ENCODE measurements around the gene AMDHD1.
A peak's percentile ranks its signal among the peaks of the same experiment; 100 is the strongest.
"Not testable (repeated sequence)": the region's sequence is repeated elsewhere in the genome, so short reads cannot be mapped to it uniquely, and the experiment has no call there.

Gene AMDHD1

DNA sequence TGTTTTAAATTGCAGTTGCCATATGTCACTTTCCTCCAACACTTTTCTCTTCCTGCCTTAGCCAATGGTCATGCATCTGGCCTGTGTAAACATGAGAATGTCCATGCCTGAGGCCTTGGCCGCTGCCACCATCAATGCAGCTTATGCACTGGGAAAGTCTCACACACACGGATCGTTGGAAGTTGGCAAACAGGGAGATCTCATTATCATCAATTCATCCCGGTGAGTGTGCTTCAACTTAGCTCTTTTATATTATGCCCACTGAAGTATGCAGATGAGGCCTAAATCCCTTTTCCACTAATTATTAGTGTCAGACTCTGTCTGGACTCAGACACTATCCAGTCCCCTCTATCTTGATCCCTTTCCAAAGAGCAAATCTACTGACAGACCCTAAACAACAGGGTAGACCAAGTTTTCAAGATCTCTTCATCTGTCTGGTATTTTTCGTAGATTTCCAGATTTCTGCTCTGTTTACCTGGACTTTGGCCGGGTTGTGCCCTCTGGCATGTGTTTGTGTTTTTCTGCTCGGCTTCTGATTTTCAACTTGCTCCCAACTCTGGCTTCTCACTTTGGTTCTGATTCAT lies 23.2 kb downstream of the AMDHD1 start:
- FAIRE-seq = no peak

DNA sequence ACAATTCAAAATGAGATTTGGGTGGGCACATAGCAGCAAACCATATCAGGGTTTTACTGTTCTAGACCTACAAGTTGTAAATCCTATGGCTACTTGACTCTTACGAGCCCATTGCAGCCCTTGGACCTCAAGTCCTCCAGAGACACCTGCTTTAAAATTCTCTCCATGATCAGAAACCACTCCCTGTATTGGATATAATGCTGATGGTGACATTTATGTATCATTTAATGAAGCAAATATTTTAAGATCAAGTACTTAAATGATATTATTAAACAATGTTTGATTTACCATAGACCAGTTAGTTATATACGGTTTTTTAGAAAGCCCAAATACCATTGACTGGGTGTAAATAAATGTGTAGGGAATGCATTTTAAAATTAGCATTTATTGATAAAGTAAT lies 24.2 kb downstream of the AMDHD1 start:
- peak; percentile 3 for FAIRE-seq

DNA sequence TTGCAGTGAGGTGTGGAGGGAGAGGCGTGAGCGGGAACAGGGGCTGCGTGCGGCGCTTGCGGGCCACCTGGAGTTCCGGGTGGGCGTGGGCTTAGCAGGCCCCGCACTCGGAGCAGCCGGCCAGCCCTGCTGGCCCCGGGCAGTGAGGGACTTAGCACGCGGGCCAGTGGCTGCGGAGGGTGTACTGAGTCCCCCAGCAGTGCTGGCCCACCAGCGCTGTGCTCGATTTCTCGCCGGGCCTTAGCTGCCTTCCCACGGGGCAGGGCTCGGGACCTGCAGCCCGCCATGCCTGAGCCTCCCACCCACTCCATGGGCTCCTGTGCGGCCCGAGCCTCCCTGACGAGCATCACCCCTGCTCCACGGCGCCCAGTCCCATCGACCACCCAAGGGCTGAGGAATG lies 26.0 kb downstream of the AMDHD1 start:
- not testable (repeated sequence) for FAIRE-seq

DNA sequence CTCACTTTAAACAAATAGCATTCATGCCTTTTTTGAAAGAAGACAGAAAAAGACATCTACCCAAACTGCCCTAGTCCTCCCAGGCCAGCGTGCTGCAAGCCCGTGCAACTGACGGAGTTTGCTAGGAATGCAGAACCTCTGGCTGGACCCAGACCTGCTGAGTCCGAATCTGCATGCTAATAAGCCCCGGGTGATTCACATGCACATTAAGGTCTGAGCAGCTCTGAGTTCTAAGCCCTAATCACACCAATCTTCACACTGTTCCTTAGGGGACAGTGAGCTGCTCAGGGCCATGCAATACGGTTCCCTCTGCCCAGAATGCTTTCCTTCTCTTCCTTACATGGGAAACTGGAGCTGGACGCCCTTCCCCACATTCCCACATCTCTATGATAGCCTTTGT lies 27.8 kb downstream of the AMDHD1 start:
- no peak for FAIRE-seq

DNA sequence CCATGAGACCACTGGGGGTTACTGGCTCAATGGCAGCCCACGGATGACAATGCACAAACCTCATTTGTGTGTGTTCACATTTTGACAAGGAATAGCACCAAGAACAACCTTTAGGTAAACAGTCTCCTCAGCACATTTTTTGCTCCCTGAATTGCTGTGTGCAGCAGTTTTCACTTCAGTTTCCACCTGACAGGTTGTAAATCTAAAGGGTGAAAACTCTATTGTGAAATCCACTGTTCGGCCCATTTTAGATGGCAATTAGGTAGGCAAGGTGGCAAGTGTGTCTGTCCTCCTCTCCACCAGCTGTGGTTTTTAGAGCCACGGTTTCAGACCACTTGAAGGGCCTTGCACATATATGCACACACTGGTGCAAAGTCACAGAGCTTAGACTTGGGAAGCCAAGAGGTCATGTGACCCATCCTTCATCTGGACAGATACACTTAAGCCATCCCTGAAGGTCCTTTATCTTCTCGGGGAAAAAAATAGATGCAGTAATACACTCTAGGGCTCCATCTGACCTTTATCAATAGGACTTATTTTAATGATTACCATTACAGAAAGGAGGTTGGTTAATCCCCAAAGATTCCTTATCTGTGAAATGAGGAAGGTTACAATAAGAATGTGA lies 29.8 kb downstream of the AMDHD1 start:
- FAIRE-seq = no peak

DNA sequence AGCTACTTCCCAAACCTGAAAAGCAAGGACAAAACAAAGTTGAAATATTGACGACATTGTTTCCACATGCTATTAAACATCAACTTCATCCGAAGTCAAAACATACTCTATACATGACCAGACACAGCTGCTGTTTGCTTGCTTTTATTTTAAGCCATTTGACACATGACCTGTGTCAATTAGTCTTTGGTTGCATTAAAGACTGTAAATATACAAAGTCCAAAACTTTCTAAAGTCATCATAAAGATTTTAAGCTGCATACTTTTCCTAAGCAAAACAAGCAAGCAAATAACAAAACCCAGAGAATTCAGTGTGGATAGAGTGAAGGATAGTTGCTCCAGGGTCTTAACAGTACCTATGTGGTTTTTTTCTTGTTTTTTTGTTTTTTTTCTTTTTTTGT lies 31.2 kb downstream of the AMDHD1 start:
- FAIRE-seq = no peak

DNA sequence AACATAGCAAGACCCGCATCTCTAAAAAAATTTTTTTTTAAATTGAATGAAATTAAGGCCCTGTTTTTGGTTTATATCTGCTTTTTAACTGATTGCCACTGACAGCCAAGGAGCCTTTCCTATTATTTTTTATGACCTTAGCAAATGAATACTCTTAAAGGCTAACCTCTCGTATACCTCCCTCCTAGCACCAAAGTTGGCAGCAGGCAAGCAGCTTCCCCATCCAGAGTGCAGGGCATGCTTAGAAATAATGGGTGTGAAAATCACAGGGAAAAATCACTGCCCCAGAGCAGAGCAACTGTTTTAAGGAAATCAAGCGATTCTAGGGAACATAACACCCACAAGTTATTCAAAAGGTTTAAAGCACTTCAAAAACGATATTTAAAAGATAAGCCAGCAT lies 32.4 kb downstream of the AMDHD1 start:
- no peak for FAIRE-seq

DNA sequence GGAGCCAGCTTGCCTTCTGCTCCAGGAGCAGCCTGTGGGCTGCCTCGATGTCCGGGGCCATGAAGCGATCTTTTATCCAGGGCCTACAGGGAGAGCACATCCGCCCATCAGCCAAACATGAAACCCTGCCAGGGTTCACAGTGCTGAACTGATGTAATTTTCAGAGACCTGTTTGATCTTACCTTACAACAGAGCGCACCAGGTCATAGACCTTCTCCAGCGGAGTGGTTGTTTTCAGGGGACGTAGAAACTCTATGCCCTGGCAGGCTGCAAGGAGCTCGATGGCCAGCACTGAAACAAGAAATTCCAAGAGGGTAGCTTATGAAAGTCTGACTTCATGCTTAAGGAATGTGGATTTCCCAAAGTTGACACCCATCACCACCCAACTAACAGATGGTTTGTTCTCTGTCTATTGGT lies 33.3 kb downstream of the AMDHD1 start:
- no peak for FAIRE-seq

DNA sequence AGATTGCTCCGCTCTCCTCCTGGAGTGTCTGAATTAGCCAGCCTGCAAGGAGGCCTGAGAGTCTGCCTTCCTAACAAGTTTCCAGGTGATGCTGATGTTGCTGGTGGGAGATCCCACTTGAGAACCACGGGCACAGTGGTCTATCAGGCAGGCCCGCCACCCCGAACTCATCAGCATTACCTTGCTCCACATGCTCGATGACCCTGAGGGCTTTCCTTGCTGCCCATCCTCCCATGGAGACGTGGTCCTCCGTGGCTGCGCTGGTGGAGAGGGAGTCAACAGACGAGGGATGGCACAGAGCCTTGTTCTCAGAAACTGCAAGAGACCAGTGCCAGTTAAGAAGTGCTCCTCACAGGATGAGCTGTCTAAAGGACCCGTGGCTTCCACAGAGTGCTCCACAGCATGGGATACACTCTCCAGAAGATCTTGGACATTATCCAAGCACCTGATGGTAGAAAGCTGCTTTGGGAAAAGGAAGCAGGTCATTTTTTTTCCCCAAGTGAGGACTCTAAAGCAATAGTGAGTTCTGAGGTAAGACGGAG lies 34.7 kb downstream of the AMDHD1 start:
- FAIRE-seq = no peak

DNA sequence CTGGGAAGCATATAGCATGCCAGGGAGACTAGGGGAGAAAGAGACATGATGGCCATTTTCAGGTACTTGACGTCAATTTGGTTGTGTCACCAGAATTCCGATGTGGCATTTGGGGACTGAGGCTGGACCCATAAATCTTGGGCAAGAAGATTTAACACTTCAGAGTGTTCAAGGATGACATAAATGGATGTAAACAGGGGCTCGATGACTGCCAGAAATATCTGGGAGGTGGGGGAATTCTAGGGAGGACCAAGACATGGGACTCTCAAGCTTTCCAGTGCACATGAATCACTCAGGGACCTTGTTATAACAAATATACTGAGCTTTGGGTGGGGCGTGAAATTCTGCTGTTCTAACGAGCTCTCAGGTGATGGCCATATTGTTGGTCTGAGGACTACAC lies 35.2 kb downstream of the AMDHD1 start:
- no peak for FAIRE-seq

DNA sequence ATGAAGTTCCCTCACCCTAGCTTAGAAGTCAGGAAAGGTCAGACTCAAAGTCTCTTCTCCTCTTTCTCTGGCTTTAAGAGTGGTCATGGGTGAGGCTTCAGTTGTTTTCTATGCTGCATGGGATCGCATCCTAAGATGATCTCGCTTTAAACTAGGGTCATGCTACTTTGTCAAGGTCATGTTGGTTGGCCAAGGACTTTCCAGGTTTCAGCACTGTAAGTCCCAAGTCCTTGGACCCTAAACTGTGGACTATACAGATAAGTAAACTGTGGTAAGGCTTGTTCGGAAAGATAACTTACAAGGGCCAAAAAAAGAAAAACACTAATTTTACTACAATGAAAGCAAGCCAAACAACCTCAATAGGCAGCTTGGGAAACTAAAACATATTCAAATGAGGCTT lies 35.6 kb downstream of the AMDHD1 start:
- FAIRE-seq = no peak

DNA sequence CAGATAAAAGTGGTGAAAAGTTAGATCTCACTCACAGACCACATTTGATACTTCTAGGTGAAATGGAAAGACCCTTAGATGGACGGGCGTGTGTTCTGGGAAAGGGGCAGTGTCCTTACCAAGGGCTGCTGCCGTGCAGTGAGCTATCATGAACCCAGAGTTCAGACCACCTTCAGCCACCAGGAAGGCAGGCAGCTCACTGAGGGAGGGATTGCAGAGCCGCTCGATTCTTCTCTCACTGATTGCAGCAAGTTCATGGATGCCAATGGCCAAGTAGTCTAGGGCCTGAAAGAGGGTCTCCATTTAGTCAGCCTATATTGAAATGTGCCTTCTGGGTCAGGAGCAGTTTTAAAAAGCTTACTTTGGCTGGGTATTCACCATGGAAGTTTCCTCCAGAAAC lies 37.3 kb downstream of the AMDHD1 start:
- FAIRE-seq = no peak

DNA sequence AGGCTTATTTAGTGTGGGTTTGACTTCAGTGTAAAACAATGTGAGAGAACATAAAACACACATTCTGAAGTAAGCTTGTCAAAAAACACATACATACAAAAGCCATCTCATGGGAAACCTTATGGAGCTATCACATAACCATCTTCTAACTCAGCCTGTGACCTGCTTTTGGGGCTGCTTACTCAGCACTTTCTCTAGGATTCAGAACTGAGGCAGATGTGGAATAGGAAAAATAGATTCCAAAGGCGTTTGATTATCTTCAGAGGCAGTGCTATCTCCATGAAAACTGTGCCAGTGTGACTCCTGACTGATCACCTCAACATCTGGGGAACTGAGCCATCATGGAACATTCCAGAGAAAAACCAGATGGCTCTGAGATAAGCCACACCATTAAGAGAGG lies 39.5 kb downstream of the AMDHD1 start:
- no peak for FAIRE-seq

DNA sequence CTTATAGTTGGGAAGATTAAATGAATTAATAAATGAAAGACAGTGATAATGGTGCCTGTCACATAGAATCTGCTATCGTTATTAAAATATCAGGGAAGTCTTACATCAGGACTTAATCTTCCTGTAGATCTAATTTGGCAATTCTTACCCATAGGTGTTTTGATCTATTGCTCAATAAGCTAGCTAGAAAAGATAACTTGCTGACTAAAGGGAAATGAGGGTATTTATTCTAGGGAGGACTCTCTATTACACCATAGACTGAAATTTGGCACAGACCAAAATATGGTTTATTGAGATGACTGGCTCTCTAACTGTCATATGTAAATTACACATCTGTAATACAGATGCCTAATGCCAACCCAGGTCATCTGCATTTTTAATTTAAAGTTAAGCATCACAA lies 41.6 kb downstream of the AMDHD1 start:
- no peak for FAIRE-seq

DNA sequence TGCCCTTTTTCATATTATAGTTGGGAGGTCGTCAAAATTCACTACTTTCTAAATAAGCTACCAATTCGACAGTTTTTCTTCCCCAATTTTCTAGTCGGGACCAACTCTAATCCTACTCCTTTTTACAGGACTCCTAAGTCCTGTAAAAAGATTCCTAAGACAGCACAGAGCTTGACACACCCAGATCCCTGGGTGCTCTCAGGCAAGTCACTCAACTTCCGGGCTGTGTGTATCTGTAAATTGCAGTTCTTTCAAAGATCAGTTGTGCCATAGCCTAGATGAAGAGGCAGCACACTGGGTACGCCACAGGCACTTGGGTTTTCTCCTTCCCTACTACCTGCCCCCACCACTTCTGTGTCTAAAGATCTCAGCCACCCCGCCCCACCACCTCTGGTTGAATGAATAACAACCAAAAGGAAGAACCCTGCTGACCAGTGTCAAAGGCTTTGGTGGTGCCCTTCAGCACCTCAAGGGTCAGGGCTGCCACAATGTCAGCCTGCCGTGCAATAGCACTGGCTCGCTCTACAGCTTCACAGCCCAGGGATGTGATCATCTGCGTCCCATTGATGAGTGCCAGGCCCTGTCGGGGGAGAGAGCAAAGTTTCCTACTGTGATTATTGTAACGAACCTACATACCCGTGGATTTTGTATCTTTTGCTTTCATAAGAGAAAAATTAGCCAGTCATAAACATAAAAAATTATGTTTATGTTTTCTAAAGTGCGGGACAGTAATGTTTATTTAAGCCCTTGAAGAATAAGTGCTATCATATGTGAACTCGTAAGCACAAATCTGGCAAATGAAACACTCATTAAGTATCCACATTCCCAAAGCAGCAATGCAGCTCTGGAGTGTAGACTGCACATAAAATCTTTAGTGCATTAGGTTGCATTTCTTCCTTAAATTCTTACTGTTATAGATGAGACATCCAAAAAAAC lies 43.8 kb downstream of the AMDHD1 start:
- no peak for FAIRE-seq

DNA sequence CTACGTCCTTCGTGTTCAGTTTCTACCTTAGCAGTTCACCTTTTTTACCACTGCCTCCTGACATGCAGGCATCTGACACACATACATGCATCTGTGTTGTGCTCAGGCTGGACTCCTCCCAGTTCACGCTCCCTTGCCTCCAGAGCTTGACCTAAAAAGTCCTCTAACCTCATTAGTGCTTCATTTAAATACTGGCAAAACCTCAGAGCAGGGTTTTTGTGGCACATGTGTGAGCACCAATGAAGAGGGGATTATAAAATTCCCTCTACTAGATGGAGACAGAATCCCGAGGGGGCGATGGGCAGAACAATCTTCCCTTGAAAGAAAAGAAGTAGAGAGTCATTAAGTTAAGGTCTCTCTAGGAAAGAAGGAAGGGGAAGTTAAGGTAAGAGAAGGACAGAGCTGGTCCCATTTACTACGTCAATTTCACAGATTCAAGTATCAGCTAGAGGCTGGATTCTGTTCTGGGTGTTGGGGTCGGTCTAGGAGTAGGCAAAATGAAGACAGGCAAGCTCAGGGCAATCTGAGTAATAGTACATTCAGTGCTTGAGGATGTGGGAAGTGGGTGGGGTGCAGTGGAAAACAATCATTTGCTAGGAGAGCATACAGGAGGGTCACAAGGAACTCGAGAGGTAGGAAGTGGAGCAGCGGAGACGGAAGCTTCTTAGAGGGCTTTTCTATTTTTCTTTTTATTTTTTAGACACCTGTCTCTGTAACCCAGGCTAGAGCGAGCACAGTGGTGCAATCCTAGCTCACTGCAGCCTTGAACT lies 45.6 kb downstream of the AMDHD1 start:
- no peak for FAIRE-seq

DNA sequence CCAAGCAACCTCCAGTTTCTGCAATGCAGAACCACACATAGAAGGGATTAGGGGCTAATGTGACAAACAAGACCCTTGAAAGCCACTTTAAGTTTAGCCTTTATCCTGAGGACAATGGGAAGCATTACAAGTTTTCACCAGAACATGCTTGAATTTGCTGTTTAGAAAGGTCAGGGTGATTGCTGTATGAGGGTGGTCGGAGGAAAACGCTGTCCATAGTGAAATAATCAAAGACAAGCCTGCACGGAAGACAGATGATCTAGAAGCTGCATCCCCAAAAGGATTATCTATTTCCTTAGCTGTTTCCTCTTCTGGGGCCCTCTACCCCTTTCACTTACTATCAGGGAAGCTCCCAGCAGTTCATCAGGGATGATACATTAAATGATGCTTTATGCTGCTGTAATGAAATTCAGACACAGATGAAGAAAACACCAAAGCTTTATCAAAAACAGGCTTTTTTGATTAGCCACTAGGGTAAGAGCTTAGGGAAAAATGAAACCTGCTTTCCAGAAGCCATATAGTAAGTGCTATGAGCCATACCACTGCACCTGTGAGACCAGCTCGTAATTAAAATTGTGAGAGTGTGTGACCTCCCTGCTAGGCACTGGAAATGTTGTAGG lies 46.5 kb downstream of the AMDHD1 start:
- no peak for FAIRE-seq

DNA sequence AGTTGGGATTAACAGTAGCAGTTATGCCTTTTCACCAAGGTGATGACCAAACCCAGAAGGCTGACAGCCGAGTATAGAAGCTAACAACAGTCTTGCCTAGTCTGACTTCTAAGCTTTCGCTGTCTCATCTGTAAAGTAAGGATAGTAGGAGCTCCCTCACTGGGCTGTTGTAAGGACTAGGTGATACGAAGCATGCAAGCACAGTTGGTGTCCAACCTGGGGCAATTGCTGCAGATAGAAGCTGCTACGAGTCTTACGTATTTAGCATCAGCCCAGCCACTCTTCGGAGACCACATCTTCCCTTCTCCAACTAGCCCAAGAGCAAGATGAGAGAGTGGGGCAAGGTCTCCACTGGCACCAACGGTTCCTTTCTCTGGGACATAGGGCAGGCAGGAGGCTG lies 47.0 kb downstream of the AMDHD1 start:
- no peak for FAIRE-seq

DNA sequence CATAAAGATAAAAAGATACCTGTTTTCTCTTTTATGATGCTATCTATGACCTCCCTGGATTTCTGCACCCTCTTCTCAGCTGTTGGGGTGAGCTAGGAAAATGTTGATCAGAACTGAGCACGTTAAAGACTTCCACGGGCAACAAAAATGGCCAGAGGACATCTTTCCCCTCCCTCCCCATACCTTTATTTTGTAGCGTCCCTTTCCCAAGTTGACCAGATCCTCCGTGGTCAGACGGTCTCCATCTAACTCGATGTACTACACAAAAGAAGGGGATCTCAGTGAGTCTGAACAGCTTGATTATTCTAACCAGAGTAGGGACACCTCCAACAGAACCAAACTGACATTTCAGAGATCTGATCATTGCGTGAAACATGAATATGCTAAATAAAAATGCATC lies 50.8 kb downstream of the AMDHD1 start:
- no peak for FAIRE-seq

DNA sequence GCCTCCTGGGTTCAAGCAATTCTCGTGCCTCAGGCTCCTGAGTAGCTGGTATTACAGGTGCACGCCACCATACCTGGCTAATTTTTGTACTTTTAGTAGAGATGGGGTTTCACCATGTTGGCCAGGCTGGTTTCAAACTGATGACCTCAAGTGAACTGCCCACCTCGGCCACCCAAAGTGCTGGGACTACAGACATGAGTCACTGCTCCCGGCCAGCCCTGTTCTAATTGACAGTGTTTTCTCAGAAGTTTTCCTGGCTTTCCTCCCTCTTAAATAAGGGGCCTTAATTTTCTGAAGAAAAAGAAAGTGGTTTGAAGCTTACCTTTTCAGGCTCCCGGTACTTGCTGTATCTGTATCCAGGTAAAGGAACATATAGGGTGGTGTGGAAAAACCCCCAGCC lies 51.3 kb downstream of the AMDHD1 start:
- no peak for FAIRE-seq

DNA sequence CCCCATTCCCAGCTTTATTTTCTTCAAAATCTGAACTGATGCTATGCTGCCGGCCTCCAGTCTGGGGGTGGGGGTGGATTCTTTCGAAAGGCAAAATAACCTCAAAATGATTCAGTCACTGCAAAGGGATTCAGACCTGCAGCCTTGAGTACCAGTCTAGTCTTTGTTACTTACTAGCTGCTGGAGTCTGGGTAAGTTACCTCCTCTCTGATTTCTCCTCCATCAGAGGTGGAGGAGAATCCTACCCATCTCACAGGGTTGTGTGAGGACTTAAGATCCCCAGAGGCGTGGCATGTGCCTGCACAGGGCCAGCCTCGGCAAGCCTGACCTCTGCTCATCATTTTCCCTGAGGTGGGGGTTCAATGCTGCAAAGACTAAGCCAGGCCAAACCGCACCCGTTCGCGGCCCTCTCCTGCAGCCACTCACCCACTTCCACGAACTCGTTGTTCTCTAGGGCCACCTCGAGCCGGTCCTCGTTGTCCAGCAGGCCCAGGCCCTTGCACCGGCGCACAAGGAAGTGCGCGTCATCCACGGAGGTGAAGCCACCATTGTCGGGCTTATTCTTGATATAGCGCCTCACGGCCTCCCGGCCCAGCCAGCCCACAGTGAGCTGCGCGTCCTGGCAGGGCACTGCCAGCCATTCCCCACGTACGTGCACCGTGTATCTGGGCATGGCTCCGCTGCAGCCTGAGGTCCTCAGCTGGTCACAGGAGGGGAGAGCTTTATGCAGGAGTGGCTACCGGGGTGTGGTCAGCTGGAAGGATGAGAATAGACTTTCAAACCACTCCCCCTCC lies 52.3 kb downstream of the AMDHD1 start:
- no peak for FAIRE-seq
